K562 (cell line): ENCODE data around the gene GRIK3. TPM values are rescaled to one million over a fixed set of nuclear protein-coding genes. Genes with fewer than 3 reads are reported as not detected.

Source experiments
- ATAC-seq: fragments of 200-7000 bp; cut with Tn5 transposase; 3 replicates; pipeline ENCODE4 v1.9.1; 2020; ENCODE audit warnings: moderate library complexity
- BruUV-seq: library from RNA; stranded (reverse); fragments of 400-500 nt; replicated peaks from 2 replicates; lab custom pipeline; 2021; lab: Mats Ljungman, UMichigan
- CTCF ChIA-PET: fragments of 300-600 bp; formaldehyde crosslinking; extraction: SDS; loops from one replicate; lab custom pipeline; 2021; ENCODE audit warnings: low intra/inter-chr PET ratio; lab: Yijun Ruan, JAX
- POLR2A ChIA-PET: fragments of 300-600, 350-650 bp; sonication (Branson Sonifier 250); formaldehyde crosslinking; extraction: SDS; loops from one replicate; lab custom pipeline; 2021; ENCODE audit warnings: antibody characterized with exemption, inconsistent platforms; lab: Yijun Ruan, JAX
- DNase-seq, 4 experiments: peaks; one replicate each; pipeline versions ENCODE4 v3.0.0 to v3.0.0-alpha.2; 2011 to 2018; ENCODE audit warnings: low spot score in 3 of 4, mixed read lengths in 3 of 4; ENCODE audit errors: extremely low read depth in 1 of 4
- FAIRE-seq: peaks from 2 replicates; lab custom pipeline; 2011; peaks lifted over from hg19 to GRCh38; lab: Jason Lieb, UNC
- H2AFZ ChIP-seq: 2 replicates; pipeline ENCODE4 v1.6.0; 2011; ENCODE audit warnings: low read depth, low read length, control low read depth, inconsistent platforms
- H3K27ac ChIP-seq: fragments of 200-600 bp; 3 replicates; pipeline ENCODE4 v1.8.0; 2011; ENCODE audit warnings: low read depth, mild to moderate bottlenecking, control low read depth, inconsistent platforms, low read length, moderate library complexity, mixed read lengths; ENCODE audit errors: extremely low read depth
- H3K27me3 ChIP-seq, 2 experiments: fragments of 300-600 bp in 1 of 2; 2 replicates in 1 of 2; 3 replicates in 1 of 2; pipeline versions ENCODE4 v1.6.0 to v1.8.0; 2011; ENCODE audit warnings: inconsistent platforms in 2 of 2, low read length in 2 of 2, mild to moderate bottlenecking in 1 of 2, mixed read lengths in 1 of 2, moderate library complexity in 1 of 2; ENCODE audit not compliant: control insufficient read depth in 2 of 2, insufficient read depth in 2 of 2
- H3K36me3 ChIP-seq: fragments of 300-600 bp; 3 replicates; pipeline ENCODE4 v1.8.0; 2011; ENCODE audit warnings: mild to moderate bottlenecking, low read length, inconsistent platforms; ENCODE audit not compliant: control insufficient read depth, insufficient read depth
- H3K4me1 ChIP-seq, 2 experiments: fragments of 200-600 bp in 1 of 2; replicated peaks in 1 of 2; 2 replicates in 1 of 2; 3 replicates in 1 of 2; pipeline versions ENCODE4 v1.5.1 to v1.8.0; 2011; ENCODE audit warnings: inconsistent platforms in 2 of 2, low read length in 2 of 2, mild to moderate bottlenecking in 1 of 2, mixed read lengths in 1 of 2, moderate library complexity in 1 of 2; ENCODE audit not compliant: control insufficient read depth in 2 of 2, insufficient read depth in 2 of 2
- H3K4me2 ChIP-seq: 2 replicates; pipeline ENCODE4 v1.6.1; 2011; ENCODE audit warnings: low read length, control low read depth, inconsistent platforms, mixed read lengths; ENCODE audit not compliant: insufficient read depth
- H3K4me3 ChIP-seq: fragments of 200-600 bp; sonication (generic), shearing (Covaris generic); 2 replicates; pipeline ENCODE4 v1.5.1; 2016; ENCODE audit warnings: control low read depth, inconsistent platforms
- H3K79me2 ChIP-seq: fragments of 200-600 bp; 3 replicates; pipeline ENCODE4 v1.8.0; 2011; ENCODE audit warnings: low read length, inconsistent platforms; ENCODE audit not compliant: control insufficient read depth, insufficient read depth
- H3K9ac ChIP-seq, 2 experiments: 2 replicates each; pipeline versions ENCODE4 v1.6.0 to v1.6.1; 2011; ENCODE audit warnings: low read depth in 2 of 2, low read length in 2 of 2, control low read depth in 1 of 2, inconsistent platforms in 1 of 2, mild to moderate bottlenecking in 1 of 2, mixed read lengths in 1 of 2; ENCODE audit not compliant: insufficient read depth in 1 of 2
- H3K9me1 ChIP-seq: one replicate; pipeline ENCODE4 v1.6.0; 2011; ENCODE audit warnings: inconsistent platforms, mild to moderate bottlenecking, low read length, moderate library complexity; ENCODE audit not compliant: control insufficient read depth, insufficient read depth
- H3K9me3 ChIP-seq: replicated peaks from 2 replicates; pipeline ENCODE4 v1.5.1; 2011; ENCODE audit warnings: low read depth, low read length, inconsistent platforms; ENCODE audit not compliant: control insufficient read depth, insufficient read depth
- H4K20me1 ChIP-seq: replicated peaks from 2 replicates; pipeline ENCODE4 v1.6.1; 2011; ENCODE audit warnings: low read length, inconsistent platforms, mixed read lengths; ENCODE audit not compliant: control insufficient read depth, insufficient read depth
- ETV6 ChIP-seq, 3 experiments: fragments of 150-350 bp in 1 of 3; sonication (generic) in 1 of 3; formaldehyde crosslinking in 1 of 3; IDR thresholded peaks; 2 replicates each; pipeline versions ENCODE4 v1.6.1 to v1.8.0; 2014 to 2022; ENCODE audit warnings: borderline replicate concordance in 2 of 3, low read depth in 2 of 3, antibody characterized with exemption in 1 of 3, low read length in 1 of 3, mild to moderate bottlenecking in 1 of 3, missing genetic modification reagents in 1 of 3
- ILK ChIP-seq: fragments of 450-650 bp; IDR thresholded peaks from 2 replicates; pipeline ENCODE4 v1.6.1; 2016; ENCODE audit warnings: missing genetic modification characterization, low read depth, mild to moderate bottlenecking, missing compliant biosample characterization, moderate library complexity, borderline replicate concordance
- MAZ ChIP-seq, 2 experiments: fragments of 450-650 bp in 1 of 2; sonication (generic) in 1 of 2; formaldehyde crosslinking; IDR thresholded peaks in 1 of 2; conservative IDR thresholded peaks in 1 of 2; 2 replicates each; pipeline versions ENCODE4 v1.4.0 to v1.5.0; 2020; ENCODE audit warnings: mild to moderate bottlenecking in 1 of 2, missing genetic modification reagents in 1 of 2
- PHF8 ChIP-seq: fragments of 200-600 bp; sonication (generic); IDR thresholded peaks from 2 replicates; pipeline ENCODE4 v1.6.1; 2012; ENCODE audit warnings: mixed run types, mild to moderate bottlenecking, inconsistent platforms, low read length, moderate library complexity, borderline replicate concordance
- TRIM25 ChIP-seq: fragments of 450-650 bp; IDR thresholded peaks from 2 replicates; pipeline ENCODE4 v1.7.0; 2016; ENCODE audit warnings: borderline replicate concordance
- ZNF277 ChIP-seq: fragments of 250-450 bp; sonication (Bioruptor Pico); IDR thresholded peaks from 2 replicates; pipeline ENCODE4 v1.8.0; 2022; ENCODE audit warnings: inconsistent platforms, mild to moderate bottlenecking, moderate library complexity, borderline replicate concordance
- ZNF586 ChIP-seq: fragments of 450-650 bp; formaldehyde crosslinking; conservative IDR thresholded peaks from 2 replicates; pipeline ENCODE4 v1.4.0; 2020; ENCODE audit warnings: mild to moderate bottlenecking, moderate library complexity
- ZNF699 ChIP-seq: fragments of 250-450 bp; sonication (Bioruptor Pico); IDR thresholded peaks from 2 replicates; pipeline ENCODE4 v1.8.0; 2021; ENCODE audit warnings: mild to moderate bottlenecking, moderate library complexity; ENCODE audit not compliant: insufficient replicate concordance
- WGBS: fragments of 100-300 bp; shearing (Covaris generic); methylation state at CpG from one replicate; pipeline ENCODE4 v1.1.6; 2016; ENCODE audit warnings: low coverage, mixed read lengths; ENCODE audit not compliant: insufficient coverage; ENCODE audit errors: missing lambda C conversion rate; 5-methylcytosine and 5-hydroxymethylcytosine counted together
- in situ Hi-C: fragments of 300-500 bp; cut with MboI; formaldehyde crosslinking; loops from 4 replicates; pipeline ENCODE4 v1.15.0; 2018; ENCODE audit warnings: inconsistent platforms, mixed read lengths
- intact Hi-C: fragments of 100-400 bp; cut with micrococcal nuclease; formaldehyde crosslinking; loops from 2 replicates; pipeline ENCODE4 v1.14.2; 2022
- polyA plus RNA-seq, 8 experiments: library from polyadenylated mRNA; depleted of rRNA in 4 of 8; stranded (reverse) in 5 of 8; unstranded in 3 of 8; fragments of >200 nt; fragmentation: Nextera tagmentation in 2 of 8; fragmentation: Illumina TruSeq in 1 of 8; extraction: Ambion mirVana in 2 of 8; extraction: Trizol in 1 of 8; gene quantifications; 2 replicates each; pipeline versions ENCODE4 v1.2.1 to v1.2.3, GENCODE V29; 2011 to 2014; ENCODE audit warnings: inconsistent platforms in 1 of 8, missing spikeins in 1 of 8
- total RNA-seq, 7 experiments: library from RNA; depleted of rRNA in 6 of 7; stranded (reverse); fragments of >200 nt in 6 of 7; fragmentation: Illumina TruSeq in 2 of 7; extraction: Trizol in 2 of 7; gene quantifications; 2 replicates each; pipeline versions ENCODE4 v1.2.1 to v1.2.3, GENCODE V29; 2011 to 2021; ENCODE audit warnings: low replicate concordance in 1 of 7
- TF ChIP-seq, protein P1 (sequence below): IDR thresholded peaks from 2 replicates; pipeline ENCODE4 v1.6.1; 2011; ENCODE audit not compliant: insufficient read length; ENCODE audit errors: extremely low read depth

The GRIK3 gene
- total and polyA plus RNA-seq, 9 of the 15 experiments (the other 6 are each of a cell fraction or from before 2014, with no cell fraction given) = not detected

- Histone ChIP-seq H3K27me3 (peaks cover 0 to 11% of the 10 kb centered on the region in 2 experiments; a peak in 2 of 5 replicates), H3K4me1 (no peaks in the 10 kb centered on the region), H3K9me1 (no peaks in the 10 kb centered on the region), H4K20me1 (0 out of 2 replicates have a peak, but pooled peaks cover 3% of the 10 kb centered on the region), H3K79me2 (no peaks in the 10 kb centered on the region), H2AFZ (no peak overlapping the region), H3K9ac (no peak overlapping the region), H3K4me2 (no peak overlapping the region), H3K36me3 (no peaks in the 10 kb centered on the region), H3K27ac (no peak overlapping the region), H3K4me3 (no peak overlapping the region), H3K9me3 (no peaks in the 10 kb centered on the region)
- ATAC-seq (no peak), DNase-seq (no peak), FAIRE-seq (no peak)
- intact Hi-C loops = no loop called here
- no TSS peak for BruUV-seq
- 1% methylated on average over 4 of the region's 4 CpGs for whole genome bisulfite sequencing
- in situ Hi-C loops = no loop called here
- TF ChIP-seq PHF8 = no peak
- ChIA-PET POLR2A (interaction anchor here (0.6 kb wide), 1 partner anchor 42 kb away, joined by 3 read pairs; no protein-coding TSS in a partner anchor), CTCF (no interaction called here)
Observed at GRCh38 chr1:37064039-37064438, 29.7 kb upstream of the GRIK3 start.

DNA sequence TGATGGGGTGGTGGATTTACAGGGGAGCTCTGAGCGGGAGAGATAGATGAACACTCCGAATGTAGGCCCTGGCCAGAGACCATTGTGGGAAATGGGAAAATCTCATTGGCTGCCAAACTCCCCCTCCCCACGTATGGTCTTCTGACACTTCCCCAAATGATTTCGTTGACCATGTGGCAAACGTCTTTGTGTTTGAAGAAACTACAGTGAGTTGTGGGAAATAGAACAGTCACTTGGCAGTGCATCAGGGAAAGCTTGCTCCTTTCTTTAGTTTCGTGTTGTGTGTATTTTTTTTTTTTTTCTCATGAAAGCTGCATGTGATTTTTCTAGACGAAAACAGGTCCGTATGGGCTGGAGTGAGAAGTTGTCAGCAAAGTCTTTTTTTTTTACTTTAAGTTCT, 25.0 kb upstream of the GRIK3 start:
- Histone ChIP-seq H3K4me1 (no peaks in the 10 kb centered on the region), H3K4me3 (no peak overlapping the region), H3K27me3 (peaks cover 0 to 3% of the 10 kb centered on the region in 2 experiments; a peak in 1 of 5 replicates), H3K36me3 (no peaks in the 10 kb centered on the region), H3K79me2 (no peaks in the 10 kb centered on the region), H4K20me1 (0 out of 2 replicates have a peak, but pooled peaks cover under 1% of the 10 kb centered on the region), H3K27ac (no peak overlapping the region), H3K4me2 (no peak overlapping the region), H3K9ac (no peak overlapping the region), H2AFZ (no peak overlapping the region), H3K9me1 (no peaks in the 10 kb centered on the region), H3K9me3 (no peaks in the 10 kb centered on the region)
- BruUV-seq = no TSS peak
- ChIA-PET POLR2A (no interaction called here), CTCF (interaction anchor here (0.7 kb wide), 1 partner anchor 152 kb away, joined by 3 read pairs; no protein-coding TSS in a partner anchor)
- FAIRE-seq = no peak
- in situ Hi-C loops = no loop called here
- WGBS = 2% methylated on average over 8 of the region's 8 CpGs
- DNase-seq = no peak
- ATAC-seq = no peak
- intact Hi-C loops = no loop called here
- TF ChIP-seq ETV6 (IDR thresholded peaks at IDR 0.05; ENCODE audit: borderline replicate concordance in 1 of 2, low read depth in 2 of 2, low read length in 1 of 2) = no peak
- no peak for TF ChIP-seq ETV6 (CRISPR knock-in tag; IDR thresholded peaks at IDR 0.05; ENCODE audit: borderline replicate concordance)
- no peak for TF ChIP-seq ILK
- TF ChIP-seq ZNF586 = no peak
- no peak for TF ChIP-seq MAZ (CRISPR knock-in tag; conservative IDR thresholded peaks at IDR 0.05 in 1 of 2, IDR thresholded peaks at IDR 0.05 in 1 of 2)
- TF ChIP-seq TRIM25 = no peak
- no peak for TF ChIP-seq ZNF277 (CRISPR knock-in tag)
- no peak for TF ChIP-seq ZNF699 (CRISPR knock-in tag)
- TF ChIP-seq, protein P1, sequence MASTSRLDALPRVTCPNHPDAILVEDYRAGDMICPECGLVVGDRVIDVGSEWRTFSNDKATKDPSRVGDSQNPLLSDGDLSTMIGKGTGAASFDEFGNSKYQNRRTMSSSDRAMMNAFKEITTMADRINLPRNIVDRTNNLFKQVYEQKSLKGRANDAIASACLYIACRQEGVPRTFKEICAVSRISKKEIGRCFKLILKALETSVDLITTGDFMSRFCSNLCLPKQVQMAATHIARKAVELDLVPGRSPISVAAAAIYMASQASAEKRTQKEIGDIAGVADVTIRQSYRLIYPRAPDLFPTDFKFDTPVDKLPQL = no peak
